ENCODE results near the gene MEMO1. TPM values are rescaled to one million over a fixed set of nuclear protein-coding genes. Genes with fewer than 3 reads are reported as not detected.

MEMO1 gene
- polyA plus RNA-seq, 1 donor: 41.8 TPM

DNA sequence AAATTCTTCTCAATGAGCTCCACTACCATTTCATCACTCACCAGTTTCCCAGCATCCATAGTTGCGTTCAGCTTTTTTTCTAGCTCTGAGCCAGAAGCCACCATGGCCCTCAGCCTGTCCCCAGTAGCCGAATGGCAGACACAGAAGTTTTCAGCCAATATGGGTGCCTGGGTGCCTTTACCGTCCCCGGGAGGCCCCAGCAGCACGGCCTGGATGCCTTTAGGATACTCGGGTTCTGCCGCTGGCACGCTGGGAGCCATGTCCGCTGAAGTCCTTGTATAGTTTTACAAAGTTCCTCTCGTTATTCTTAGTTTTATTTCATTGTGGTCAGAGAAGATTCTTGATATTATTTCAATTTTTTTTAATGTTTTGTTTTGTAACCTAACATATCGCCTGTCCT is 187.2 kb downstream of the MEMO1 start:
- no peak for DNase-seq (ENCODE audit: low read depth)

DNA sequence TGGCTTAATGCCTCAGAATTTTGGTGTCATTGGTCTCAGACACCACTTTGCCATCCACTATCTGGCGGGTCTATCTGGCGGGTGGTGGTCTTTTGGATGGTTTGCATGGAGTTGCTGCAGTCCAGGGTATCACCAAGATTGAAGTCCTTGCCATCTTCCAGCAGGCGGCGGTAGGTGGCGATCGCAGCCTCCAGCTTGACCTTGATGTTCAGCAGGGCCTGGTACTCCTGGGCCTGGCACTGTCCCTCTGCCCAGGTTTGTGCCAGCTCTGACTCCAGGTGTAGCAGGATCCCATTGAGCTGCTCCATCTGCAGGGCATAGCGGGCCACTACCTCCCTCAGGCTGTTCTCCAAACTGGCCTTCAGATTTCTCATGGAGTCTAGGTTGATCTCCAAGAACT is 188.2 kb downstream of the MEMO1 start:
- no peak for DNase-seq (ENCODE audit: low read depth)

Other genes with a start within 250 kb of the MEMO1 start
- gene DPY30, start 28.8 kb upstream of the MEMO1 start, polyA plus RNA-seq (ENCODE audit: insufficient read length): 41.7 TPM
- 16.0 TPM for gene SPAST, start 52.5 kb upstream of the MEMO1 start, polyA plus RNA-seq (ENCODE audit: insufficient read length)
- gene SLC30A6, start 154.9 kb upstream of the MEMO1 start, polyA plus RNA-seq (ENCODE audit: insufficient read length): 14.9 TPM

Data from forelimb muscle (tissue), 1 donor.